Endodermal cell (in vitro differentiated cells): Measurements from ENCODE around the gene ARHGEF40. TPM values are rescaled to one million over a fixed set of nuclear protein-coding genes. Genes with fewer than 3 reads are reported as not detected.

Experiments used
- DNase-seq: peaks from one replicate; pipeline ENCODE4 v3.0.0-alpha.2; 2017
- H3K27ac ChIP-seq: 2 replicates; pipeline ENCODE4 v1.5.1; 2013; ENCODE audit warnings: mild to moderate bottlenecking, low read depth, low read length, moderate library complexity
- H3K27me3 ChIP-seq: 2 replicates; pipeline ENCODE4 v1.6.1; 2013; ENCODE audit warnings: mild to moderate bottlenecking, low read length, moderate library complexity; ENCODE audit not compliant: insufficient read depth, control insufficient read depth, poor library complexity, severe bottlenecking
- H3K36me3 ChIP-seq: 2 replicates; pipeline ENCODE4 v1.7.0; 2013; ENCODE audit warnings: mild to moderate bottlenecking, low read length, moderate library complexity; ENCODE audit not compliant: control insufficient read depth, insufficient read depth
- H3K4me1 ChIP-seq: one replicate; pipeline ENCODE4 v1.7.0; 2013; ENCODE audit warnings: low read length; ENCODE audit not compliant: control insufficient read depth, insufficient read depth
- H3K4me3 ChIP-seq: 2 replicates; pipeline ENCODE4 v1.5.1; 2013; ENCODE audit warnings: mild to moderate bottlenecking, low read length, moderate library complexity
- H3K9ac ChIP-seq: 2 replicates; pipeline ENCODE4 v1.6.1; 2013; ENCODE audit warnings: mild to moderate bottlenecking, low read length, moderate library complexity; ENCODE audit not compliant: poor library complexity, severe bottlenecking; ENCODE audit errors: extremely low read depth
- H3K9me3 ChIP-seq: 2 replicates; pipeline ENCODE4 v1.6.1; 2013; ENCODE audit warnings: mild to moderate bottlenecking, low read length, moderate library complexity; ENCODE audit not compliant: control insufficient read depth
- H3K27ac Mint-ChIP-seq: 2 replicates; pipeline ENCODE4 v1.8.0; 2020; ENCODE audit warnings: mixed read lengths
- H3K27me3 Mint-ChIP-seq: 2 replicates; pipeline ENCODE4 v1.8.0; 2021; ENCODE audit warnings: mild to moderate bottlenecking, mixed read lengths; ENCODE audit not compliant: insufficient read depth
- H3K36me3 Mint-ChIP-seq: 2 replicates; pipeline ENCODE4 v1.8.0; 2020; ENCODE audit warnings: low read depth, mixed read lengths
- H3K4me1 Mint-ChIP-seq: 2 replicates; pipeline ENCODE4 v1.8.0; 2020; ENCODE audit warnings: mixed read lengths
- H3K4me3 Mint-ChIP-seq: 2 replicates; pipeline ENCODE4 v1.8.0; 2020; ENCODE audit warnings: mild to moderate bottlenecking, moderate library complexity, mixed read lengths
- H3K9me3 Mint-ChIP-seq: 2 replicates; pipeline ENCODE4 v1.8.0; 2020; ENCODE audit warnings: mild to moderate bottlenecking, mixed read lengths
- CTCF ChIP-seq: fragments of 200-600 bp; sonication (generic); conservative IDR thresholded peaks from 2 replicates; pipeline ENCODE4 v1.5.0; 2021; ENCODE audit warnings: antibody characterized with exemption, mild to moderate bottlenecking
- WGBS, 2 experiments: methylation state at CpG; one replicate each; pipeline versions ENCODE4 v1.1.5 to v1.1.7; 2013; ENCODE audit warnings: missing lambda C conversion rate in 2 of 2, mixed read lengths in 1 of 2; ENCODE audit not compliant: insufficient coverage in 1 of 2, insufficient read length in 1 of 2; 5-methylcytosine and 5-hydroxymethylcytosine counted together
- total RNA-seq, 2 donors: library from RNA; stranded (reverse); fragmentation: NEBNext Ultra II Directional in 1 of 2; extraction: Animal tissue kit (Norgen Biotek cat#: 25700) in 1 of 2; gene quantifications; 2 replicates in 1 of 2; 3 replicates in 1 of 2; pipeline ENCODE4 v1.2.1, GENCODE V29; 2021

The ARHGEF40 gene
- total RNA-seq, 2 donors from 2014 or later: 71.1 to 73.5 TPM

GRCh38 chr14:21087294-21088091 lies 17.4 kb downstream of the ARHGEF40 start:
- H3K36me3 Mint-ChIP-seq: peaks cover 71% of the 10 kb centered on the region
- peak; percentile 84 for DNase-seq
- no peak overlapping the region for H3K4me3 Mint-ChIP-seq

GRCh38 chr14:21088687-21089086 lies 18.6 kb downstream of the ARHGEF40 start:
- no peak overlapping the region for H3K9ac ChIP-seq
- peaks cover 10% of the 10 kb centered on the region for H3K4me1 Mint-ChIP-seq
- H3K9me3 Mint-ChIP-seq: no peaks in the 10 kb centered on the region
- no peak for TF ChIP-seq CTCF
- H3K27me3 ChIP-seq: no peaks in the 10 kb centered on the region
- no peak overlapping the region for H3K27ac ChIP-seq
- H3K36me3 ChIP-seq: peaks cover 86% of the 10 kb centered on the region
- H3K36me3 Mint-ChIP-seq: peaks cover 71% of the 10 kb centered on the region
- H3K4me3 Mint-ChIP-seq: no peak overlapping the region
- H3K27ac Mint-ChIP-seq: no peak overlapping the region
- H3K4me3 ChIP-seq: no peak overlapping the region
- no peaks in the 10 kb centered on the region for H3K9me3 ChIP-seq
- peaks cover 8% of the 10 kb centered on the region for H3K27me3 Mint-ChIP-seq
- 96 to 100% methylated on average over 1 to 4 of the region's 4 CpGs for WGBS, 2 experiments
- no peak for DNase-seq
- peaks cover 10% of the 10 kb centered on the region for H3K4me1 ChIP-seq

More at GRCh38 chr14:21087294-21088091, 17.4 kb downstream of the ARHGEF40 start:
- Histone ChIP-seq H3K9me3 (no peaks in the 10 kb centered on the region), H3K27ac (peak overlapping the region; percentile 78), H3K36me3 (peaks cover 87% of the 10 kb centered on the region), H3K9ac (no peak overlapping the region), H3K4me3 (no peak overlapping the region), H3K27me3 (no peaks in the 10 kb centered on the region), H3K4me1 (no peaks in the 10 kb centered on the region)
- Mint-ChIP-seq H3K9me3 (no peaks in the 10 kb centered on the region), H3K27ac (no peak overlapping the region), H3K27me3 (no peaks in the 10 kb centered on the region), H3K4me1 (no peaks in the 10 kb centered on the region)
- TF ChIP-seq CTCF: no peak
- 69 to 83% methylated on average over 12 to 19 of the region's 19 CpGs for WGBS, 2 experiments

GRCh38 chr14:21089271-21089670 lies 19.2 kb downstream of the ARHGEF40 start:
- peaks cover 68% of the 10 kb centered on the region for H3K36me3 Mint-ChIP-seq
- Histone ChIP-seq H3K9ac (no peak overlapping the region), H3K27me3 (no peaks in the 10 kb centered on the region), H3K9me3 (no peaks in the 10 kb centered on the region), H3K27ac (no peak overlapping the region), H3K4me3 (no peak overlapping the region), H3K36me3 (peaks cover 80% of the 10 kb centered on the region), H3K4me1 (peaks cover 12% of the 10 kb centered on the region)
- no peak for TF ChIP-seq CTCF
- no CpG with 5 or more reads among the region's 1 CpG for WGBS, 2 experiments
- no peak for DNase-seq
- peaks cover 9% of the 10 kb centered on the region for H3K27me3 Mint-ChIP-seq
- peaks cover 15% of the 10 kb centered on the region for H3K4me1 Mint-ChIP-seq
- no peak overlapping the region for H3K27ac Mint-ChIP-seq
- no peak overlapping the region for H3K4me3 Mint-ChIP-seq
- no peaks in the 10 kb centered on the region for H3K9me3 Mint-ChIP-seq
